GM18502 (cell line): ENCODE data around the gene APOC3.
A peak's percentile ranks its signal among the peaks of the same experiment; 100 is the strongest.
"Not testable (repeated sequence)": the region's sequence is repeated elsewhere in the genome, so short reads cannot be mapped to it uniquely, and the experiment has no call there.

Source experiments
- ATAC-seq: cut with Tn5 transposase; IDR thresholded peaks from one replicate; pipeline ENCODE4 v1.9.1; 2021; ENCODE audit warnings: mild to moderate bottlenecking; ENCODE audit not compliant: unreplicated experiment, poor library complexity

Gene APOC3

GRCh38 chr11:116828632-116829524, 829 bp upstream of the APOC3 start:
- ATAC-seq = no peak

DNA sequence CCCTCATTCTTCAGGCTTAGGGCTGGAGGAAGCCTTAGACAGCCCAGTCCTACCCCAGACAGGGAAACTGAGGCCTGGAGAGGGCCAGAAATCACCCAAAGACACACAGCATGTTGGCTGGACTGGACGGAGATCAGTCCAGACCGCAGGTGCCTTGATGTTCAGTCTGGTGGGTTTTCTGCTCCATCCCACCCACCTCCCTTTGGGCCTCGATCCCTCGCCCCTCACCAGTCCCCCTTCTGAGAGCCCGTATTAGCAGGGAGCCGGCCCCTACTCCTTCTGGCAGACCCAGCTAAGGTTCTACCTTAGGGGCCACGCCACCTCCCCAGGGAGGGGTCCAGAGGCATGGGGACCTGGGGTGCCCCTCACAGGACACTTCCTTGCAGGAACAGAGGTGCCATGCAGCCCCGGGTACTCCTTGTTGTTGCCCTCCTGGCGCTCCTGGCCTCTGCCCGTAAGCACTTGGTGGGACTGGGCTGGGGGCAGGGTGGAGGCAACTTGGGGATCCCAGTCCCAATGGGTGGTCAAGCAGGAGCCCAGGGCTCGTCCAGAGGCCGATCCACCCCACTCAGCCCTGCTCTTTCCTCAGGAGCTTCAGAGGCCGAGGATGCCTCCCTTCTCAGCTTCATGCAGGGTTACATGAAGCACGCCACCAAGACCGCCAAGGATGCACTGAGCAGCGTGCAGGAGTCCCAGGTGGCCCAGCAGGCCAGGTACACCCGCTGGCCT, 641 bp downstream of the APOC3 start:
- no peak for ATAC-seq

- ATAC-seq = no peak
Observed at GRCh38 chr11:116831790-116832349, 2.2 kb downstream of the APOC3 start.

DNA sequence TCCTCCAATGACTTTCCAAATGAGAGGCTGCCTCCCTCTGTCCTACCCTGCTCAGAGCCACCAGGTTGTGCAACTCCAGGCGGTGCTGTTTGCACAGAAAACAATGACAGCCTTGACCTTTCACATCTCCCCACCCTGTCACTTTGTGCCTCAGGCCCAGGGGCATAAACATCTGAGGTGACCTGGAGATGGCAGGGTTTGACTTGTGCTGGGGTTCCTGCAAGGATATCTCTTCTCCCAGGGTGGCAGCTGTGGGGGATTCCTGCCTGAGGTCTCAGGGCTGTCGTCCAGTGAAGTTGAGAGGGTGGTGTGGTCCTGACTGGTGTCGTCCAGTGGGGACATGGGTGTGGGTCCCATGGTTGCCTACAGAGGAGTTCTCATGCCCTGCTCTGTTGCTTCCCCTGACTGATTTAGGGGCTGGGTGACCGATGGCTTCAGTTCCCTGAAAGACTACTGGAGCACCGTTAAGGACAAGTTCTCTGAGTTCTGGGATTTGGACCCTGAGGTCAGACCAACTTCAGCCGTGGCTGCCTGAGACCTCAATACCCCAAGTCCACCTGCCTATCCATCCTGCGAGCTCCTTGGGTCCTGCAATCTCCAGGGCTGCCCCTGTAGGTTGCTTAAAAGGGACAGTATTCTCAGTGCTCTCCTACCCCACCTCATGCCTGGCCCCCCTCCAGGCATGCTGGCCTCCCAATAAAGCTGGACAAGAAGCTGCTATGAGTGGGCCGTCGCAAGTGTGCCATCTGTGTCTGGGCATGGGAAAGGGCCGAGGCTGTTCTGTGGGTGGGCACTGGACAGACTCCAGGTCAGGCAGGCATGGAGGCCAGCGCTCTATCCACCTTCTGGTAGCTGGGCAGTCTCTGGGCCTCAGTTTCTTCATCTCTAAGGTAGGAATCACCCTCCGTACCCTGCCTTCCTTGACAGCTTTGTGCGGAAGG, 2.9 kb downstream of the APOC3 start:
- ATAC-seq = no peak

DNA sequence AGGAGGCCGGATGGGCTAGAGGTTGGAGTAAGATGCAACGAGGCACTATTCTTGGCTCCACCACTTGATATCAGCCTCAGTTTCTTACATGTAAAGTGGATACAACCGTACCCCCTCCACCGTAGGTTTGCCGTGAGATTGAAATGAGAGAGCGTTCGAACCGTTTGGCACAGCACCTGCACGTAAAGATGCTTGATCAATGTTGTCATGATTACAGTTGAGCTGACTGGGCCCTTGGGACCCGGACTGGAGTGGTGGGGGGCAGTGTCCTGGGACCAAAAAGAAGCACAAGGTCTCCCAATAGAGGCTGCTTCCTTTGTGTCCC, 3.7 kb downstream of the APOC3 start:
- ATAC-seq = no peak

DNA sequence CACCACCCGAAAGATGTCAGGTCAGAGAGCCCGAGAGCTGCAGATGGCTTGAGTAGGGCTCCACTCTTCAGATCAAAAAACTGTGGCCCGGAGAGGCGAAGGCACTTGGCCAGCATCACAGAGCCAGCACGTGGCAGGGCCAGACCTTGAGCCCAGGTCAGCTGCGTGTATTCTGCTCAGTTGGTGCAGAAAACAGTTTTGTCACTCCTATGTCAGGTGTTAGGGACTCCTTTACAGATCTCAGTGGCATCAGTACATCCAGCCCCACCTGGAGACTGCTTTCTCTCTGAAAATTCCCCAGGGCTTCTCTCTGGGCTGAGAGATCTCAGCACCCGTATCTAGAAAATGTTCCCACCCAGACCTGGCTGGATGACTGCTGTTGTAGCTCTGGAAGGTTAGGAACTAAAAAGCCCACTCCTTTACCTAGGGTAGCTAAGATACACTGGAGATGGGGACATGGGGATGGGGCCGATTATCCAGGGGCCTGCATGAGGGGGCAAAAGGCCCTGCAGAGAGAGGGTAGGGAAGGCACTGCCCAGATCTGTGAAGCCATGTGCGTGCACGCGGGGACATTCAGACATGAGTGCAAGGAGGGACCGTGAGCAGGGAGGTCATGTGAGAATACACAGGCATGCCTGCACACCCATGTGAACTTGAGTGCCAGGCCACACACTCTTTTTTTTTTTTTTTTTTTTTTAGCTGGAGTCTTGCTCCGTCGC, 4.3 kb downstream of the APOC3 start:
- ATAC-seq = no peak

DNA sequence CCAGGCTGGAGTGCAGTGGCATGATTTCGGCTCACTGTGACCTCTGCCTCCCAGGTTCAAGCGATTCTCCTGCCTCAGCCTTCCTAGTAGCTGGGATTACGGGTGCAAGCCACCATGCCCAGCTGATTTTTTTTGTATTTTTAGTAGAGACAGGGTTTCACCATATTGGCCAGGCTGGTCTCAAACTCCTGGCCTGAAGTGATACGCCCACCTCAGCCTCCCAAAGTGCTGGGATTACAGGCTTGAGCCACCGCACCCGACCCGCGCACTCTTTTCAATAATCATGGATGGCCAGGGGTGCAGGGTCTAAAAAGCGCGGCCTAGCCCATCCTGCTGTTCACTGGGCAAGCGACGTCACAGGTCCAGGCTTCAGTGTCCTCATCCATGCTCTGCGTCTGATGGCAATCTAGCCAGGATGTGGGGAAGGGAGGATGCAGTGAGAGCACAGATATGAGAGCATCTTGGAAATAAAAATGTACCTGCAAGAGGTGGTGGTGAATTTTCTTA, 4.9 kb downstream of the APOC3 start:
- ATAC-seq = not testable (repeated sequence)

DNA sequence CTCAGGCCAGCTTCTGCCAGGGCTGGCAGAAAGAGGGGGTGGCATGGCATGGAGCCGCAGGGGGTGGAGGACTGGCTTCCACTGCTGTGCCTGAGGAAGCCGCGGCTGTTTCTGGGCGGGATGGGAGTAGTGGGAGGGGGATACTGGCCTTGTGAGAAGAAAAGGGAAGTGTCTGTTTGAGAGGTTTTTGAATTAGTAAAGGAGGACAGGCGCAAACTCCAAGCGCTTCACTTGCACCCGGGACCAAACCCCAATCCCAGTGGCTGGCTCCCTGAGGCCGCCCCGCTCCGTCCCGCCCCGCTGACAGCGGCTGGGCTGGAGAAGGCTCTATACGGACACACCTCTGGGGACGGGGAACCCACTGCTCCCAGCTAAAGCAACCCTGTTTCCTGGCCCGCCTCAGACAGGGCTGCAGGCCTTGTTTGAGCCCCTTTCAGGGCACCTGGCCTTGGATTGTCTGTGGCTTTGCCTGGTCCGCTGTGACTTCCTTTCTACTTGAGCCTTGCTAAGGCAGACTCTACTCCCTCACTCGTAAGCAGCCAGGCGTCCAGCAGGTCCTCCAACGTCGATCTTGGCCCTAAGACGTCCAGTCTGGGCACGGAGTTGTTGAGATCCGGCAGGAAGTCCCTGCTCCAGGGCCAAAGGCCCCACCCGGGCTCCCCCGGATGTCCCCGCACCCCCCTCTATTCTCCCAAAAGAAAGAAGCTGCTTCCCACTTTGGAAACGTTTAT, 5.5 kb downstream of the APOC3 start:
- ATAC-seq = no peak

GRCh38 chr11:116835791-116836631, 6.3 kb downstream of the APOC3 start:
- peak; percentile 83 for ATAC-seq

- ATAC-seq = no peak
Observed at GRCh38 chr11:116836632-116836991, 6.9 kb downstream of the APOC3 start.

GRCh38 chr11:116837231-116838091, 7.8 kb downstream of the APOC3 start, which contains the start of gene APOA1:
Gene APOA1 (minus strand): TSS chr11:116837622. CDS start chr11:116837387, 235 bp downstream.
- no peak for ATAC-seq

DNA sequence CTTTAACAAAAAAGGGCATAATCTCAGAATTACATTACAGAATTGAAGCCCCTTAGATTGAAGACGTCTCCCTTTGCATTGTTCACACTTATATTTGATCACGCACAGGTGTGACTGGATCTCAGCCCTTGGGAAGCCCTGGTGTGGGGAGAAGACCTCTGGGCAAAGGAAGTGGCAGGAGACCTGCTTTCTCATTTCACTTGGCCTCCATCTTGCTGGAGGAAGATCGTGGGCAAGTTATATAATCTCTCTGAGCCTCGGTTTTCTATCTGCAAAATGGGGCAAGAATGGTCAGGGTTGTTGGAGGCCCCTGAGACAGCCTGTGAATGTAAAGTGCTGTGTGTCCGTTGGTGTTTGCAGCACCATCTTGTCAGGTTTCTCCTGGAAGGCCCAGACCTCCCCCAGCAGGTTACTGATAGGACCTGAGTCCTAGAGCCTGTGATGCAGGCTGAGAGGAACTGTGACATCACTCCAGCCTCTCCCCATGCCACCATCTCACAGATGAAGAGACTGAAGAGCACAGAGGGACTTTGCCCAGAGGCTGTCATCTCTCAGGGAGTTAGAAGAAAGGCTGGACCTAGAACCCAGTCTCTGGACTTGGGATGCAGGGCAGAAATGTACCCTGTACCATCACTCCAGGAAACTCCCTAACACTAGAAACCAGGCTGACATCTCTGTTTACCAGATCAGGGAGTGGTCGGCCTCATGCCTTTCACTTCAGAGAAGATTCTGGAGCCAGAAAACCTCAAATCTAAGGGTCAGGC, 8.8 kb downstream of the APOC3 start:
- ATAC-seq = no peak

DNA sequence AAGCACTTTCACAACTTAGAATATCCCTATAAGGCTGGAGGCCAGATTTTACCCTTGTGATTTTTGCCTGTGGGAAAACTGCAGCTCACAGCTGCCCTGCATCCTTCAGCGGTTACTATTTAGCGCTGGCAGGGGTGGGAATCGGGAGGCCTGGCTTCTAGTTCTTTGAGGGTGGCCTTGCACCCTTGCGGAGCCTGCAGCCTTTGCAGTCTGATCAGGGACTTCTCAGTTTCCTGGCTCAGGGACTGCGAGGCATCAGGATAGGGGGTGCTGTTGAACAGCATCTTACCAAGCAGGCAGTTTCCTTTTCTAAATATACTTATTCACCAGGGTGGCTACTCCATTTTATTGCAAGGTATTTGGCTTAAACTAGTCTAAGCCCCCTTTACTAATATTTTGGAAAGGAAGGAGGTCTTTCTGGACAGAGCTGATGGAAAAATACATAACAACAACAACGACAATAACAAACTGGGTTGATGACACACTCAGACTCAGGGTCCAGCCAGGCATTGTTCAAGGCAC, 10.6 kb downstream of the APOC3 start:
- no peak for ATAC-seq

DNA sequence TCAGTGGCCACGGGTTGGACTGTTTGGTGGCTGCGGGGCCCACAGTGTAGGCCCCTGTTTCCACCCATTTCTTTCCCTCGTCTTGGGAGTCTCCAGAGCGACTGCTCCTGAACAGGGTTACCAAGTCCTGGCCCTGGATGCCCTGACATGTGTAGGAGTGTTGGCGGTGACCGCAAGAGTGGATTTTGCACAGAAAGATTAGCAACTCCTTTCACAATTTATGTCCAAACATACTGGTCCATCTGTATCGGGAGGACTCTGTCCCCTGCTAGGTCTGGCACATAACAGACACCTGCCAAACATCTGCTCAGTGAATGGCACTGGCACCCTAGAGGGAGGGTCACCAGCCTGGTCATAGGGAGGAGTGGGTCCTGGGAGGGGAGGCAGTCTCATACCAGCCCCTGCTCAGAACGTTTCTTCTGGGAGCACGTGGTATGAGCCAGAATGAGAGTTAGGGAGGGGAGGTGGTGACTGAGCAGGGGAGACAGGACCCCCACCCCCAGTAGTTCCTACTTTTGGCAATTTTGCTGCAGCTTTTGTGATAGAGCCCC, 11.1 kb downstream of the APOC3 start:
- no peak for ATAC-seq

DNA sequence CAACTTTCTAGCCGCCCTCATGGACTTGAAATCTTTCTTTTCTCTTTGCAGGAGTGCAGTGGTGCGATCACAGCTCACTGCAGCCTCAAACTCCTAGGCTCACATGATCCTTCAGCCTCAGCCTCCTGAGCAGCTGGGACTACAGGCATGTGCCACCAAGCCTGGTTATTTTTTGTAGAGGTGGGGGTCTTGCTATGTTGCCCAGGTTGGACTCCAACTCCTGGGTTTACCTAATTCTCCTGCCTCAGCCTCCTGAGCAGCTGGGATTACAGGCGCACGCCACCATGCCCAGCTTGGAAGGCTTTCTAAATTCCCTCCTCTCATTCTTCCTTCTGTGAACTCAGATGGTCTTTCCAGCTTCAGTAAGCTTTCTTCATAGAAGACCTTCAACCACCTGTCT, 12.4 kb downstream of the APOC3 start:
- ATAC-seq = no peak

DNA sequence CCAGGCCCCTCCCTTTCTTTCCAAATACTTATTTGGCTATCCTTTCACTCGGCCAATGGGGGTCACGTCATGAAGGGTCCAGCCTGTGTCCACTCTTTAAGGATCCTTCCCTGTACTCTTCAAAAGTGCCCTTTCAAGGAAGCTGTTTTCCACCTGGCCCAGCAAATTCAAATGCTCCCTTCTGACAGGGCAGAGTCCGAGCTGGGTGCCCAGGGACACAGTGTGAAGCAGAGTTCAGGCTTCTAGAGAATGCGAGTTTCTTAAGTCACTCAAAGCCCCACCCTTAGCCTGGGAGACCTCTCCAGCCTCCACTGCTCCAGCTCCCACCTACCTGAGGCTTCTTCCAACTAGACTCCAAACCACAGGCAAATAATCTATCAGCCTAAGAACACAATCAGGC, 13.2 kb downstream of the APOC3 start:
- ATAC-seq = no peak
